H1 (cell line): ENCODE measurements around the gene RSL24D1. TPM values are rescaled to one million over a fixed set of nuclear protein-coding genes. Genes with fewer than 3 reads are reported as not detected.

Source experiments
- CEBPB ChIP-seq: IDR thresholded peaks from 2 replicates; pipeline ENCODE4 v1.6.1; 2012; ENCODE audit warnings: low read depth, low read length
- CHD1 ChIP-seq: IDR thresholded peaks from 2 replicates; pipeline ENCODE4 v1.6.1; 2012; ENCODE audit warnings: low read depth, low read length, improper control_type of control experiment
- HDAC2 ChIP-seq, 2 experiments: fragments of 300-600 bp in 1 of 2; sonication (generic) in 1 of 2; IDR thresholded peaks; 2 replicates each; pipeline ENCODE4 v1.6.1; 2011 to 2012; ENCODE audit warnings: low read depth in 2 of 2, low read length in 2 of 2, mild to moderate bottlenecking in 2 of 2, moderate library complexity in 2 of 2, borderline replicate concordance in 1 of 2, inconsistent platforms in 1 of 2
- MAFK ChIP-seq: IDR thresholded peaks from 2 replicates; pipeline ENCODE4 v1.6.1; 2012; ENCODE audit warnings: low read depth, mild to moderate bottlenecking, improper control_type of control experiment, low read length
- RNF2 ChIP-seq: fragments of 200-900, 300-1000 bp; sonication (generic); IDR thresholded peaks from 2 replicates; pipeline ENCODE4 v1.7.1; 2016; ENCODE audit warnings: borderline replicate concordance, low read depth, mild to moderate bottlenecking, antibody characterized with exemption, low read length; ENCODE audit not compliant: poor library complexity, severe bottlenecking; ENCODE audit errors: missing control alignments
- SP4 ChIP-seq: IDR thresholded peaks from 2 replicates; pipeline ENCODE4 v1.6.1; 2012; ENCODE audit warnings: low read length, inconsistent platforms
- SUZ12 ChIP-seq: fragments of 200-600 bp; sonication (generic); IDR thresholded peaks from 2 replicates; pipeline ENCODE4 v1.6.1; 2012; ENCODE audit warnings: mild to moderate bottlenecking, inconsistent platforms, low read length, moderate library complexity, mixed read lengths
- polyA plus RNA-seq, 7 experiments: library from polyadenylated mRNA; depleted of rRNA in 3 of 7; stranded (reverse) in 5 of 7; unstranded in 2 of 7; fragments of >200 nt in 5 of 7; fragments of 200-250 nt in 2 of 7; gene quantifications; 1 replicate in 5 of 7; 2 replicates in 1 of 7; 4 replicates in 1 of 7; pipeline versions ENCODE4 v1.2.1 to v1.2.3, GENCODE V29; 2011 to 2013; ENCODE audit warnings: missing spikeins in 2 of 7, mixed read lengths in 2 of 7
- total RNA-seq: library from RNA; stranded (reverse); fragmentation: NEBNext Ultra II Directional; extraction: Animal tissue kit (Norgen Biotek cat#: 25700); gene quantifications from 2 replicates; pipeline ENCODE4 v1.2.1, GENCODE V29; 2021
- TF ChIP-seq, protein P1 (sequence below): IDR thresholded peaks from 2 replicates; pipeline ENCODE4 v1.6.1; 2012; ENCODE audit warnings: low read length, inconsistent platforms

RSL24D1 gene
- total and polyA plus RNA-seq, 2 of the 8 experiments (the other 6 are each of a cell fraction or from before 2014, with no cell fraction given): 45.7 to 130 TPM

DNA sequence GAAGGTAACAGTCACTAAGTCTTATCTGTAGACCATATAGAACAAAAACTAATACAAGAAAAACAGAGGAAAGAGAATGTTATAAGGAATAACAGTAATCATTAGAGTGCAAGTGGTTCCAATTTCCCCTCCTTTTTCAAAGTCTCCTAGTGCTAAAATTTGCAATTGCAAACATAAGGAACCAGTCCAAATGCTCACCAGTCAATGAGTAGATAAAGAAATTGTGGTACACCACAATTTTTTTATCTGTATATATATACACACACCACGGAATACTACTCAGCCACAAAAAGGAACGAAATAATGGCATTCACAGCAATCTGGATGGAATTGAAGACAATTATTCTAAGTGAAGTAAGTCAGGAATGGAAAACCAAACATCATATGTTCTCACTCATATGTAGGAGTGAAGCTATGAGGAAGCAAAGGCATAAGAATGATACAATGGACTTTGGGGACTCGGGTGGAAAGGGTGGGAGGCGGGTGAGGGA lies 38.9 kb upstream of the RSL24D1 start (continued):
- TF ChIP-seq RNF2 (no peak), CEBPB (no peak), SP4 (no peak), HDAC2 (IDR thresholded peaks at IDR 0.05; ENCODE audit: borderline replicate concordance in 1 of 2, low read depth in 2 of 2, low read length in 2 of 2) (no peak), CHD1 (no peak), SUZ12 (no peak), MAFK (no peak)
- TF ChIP-seq, protein P1, sequence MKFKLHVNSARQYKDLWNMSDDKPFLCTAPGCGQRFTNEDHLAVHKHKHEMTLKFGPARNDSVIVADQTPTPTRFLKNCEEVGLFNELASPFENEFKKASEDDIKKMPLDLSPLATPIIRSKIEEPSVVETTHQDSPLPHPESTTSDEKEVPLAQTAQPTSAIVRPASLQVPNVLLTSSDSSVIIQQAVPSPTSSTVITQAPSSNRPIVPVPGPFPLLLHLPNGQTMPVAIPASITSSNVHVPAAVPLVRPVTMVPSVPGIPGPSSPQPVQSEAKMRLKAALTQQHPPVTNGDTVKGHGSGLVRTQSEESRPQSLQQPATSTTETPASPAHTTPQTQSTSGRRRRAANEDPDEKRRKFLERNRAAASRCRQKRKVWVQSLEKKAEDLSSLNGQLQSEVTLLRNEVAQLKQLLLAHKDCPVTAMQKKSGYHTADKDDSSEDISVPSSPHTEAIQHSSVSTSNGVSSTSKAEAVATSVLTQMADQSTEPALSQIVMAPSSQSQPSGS: no peak
